H54 (cell line): Measurements from ENCODE around the gene RBFOX1.

Experiments used
- DNase-seq: peaks from one replicate; pipeline ENCODE4 v3.0.0; 2011; ENCODE audit warnings: low spot score, mixed read lengths; ENCODE audit not compliant: insufficient read length
- FAIRE-seq: peaks from 3 replicates; lab custom pipeline; 2011; peaks lifted over from hg19 to GRCh38; lab: Jason Lieb, UNC
- POLR2A ChIP-seq: IDR thresholded peaks from 2 replicates; pipeline ENCODE4 v1.6.1; 2011; ENCODE audit warnings: low read depth, mild to moderate bottlenecking, low read length

Gene RBFOX1

DNA sequence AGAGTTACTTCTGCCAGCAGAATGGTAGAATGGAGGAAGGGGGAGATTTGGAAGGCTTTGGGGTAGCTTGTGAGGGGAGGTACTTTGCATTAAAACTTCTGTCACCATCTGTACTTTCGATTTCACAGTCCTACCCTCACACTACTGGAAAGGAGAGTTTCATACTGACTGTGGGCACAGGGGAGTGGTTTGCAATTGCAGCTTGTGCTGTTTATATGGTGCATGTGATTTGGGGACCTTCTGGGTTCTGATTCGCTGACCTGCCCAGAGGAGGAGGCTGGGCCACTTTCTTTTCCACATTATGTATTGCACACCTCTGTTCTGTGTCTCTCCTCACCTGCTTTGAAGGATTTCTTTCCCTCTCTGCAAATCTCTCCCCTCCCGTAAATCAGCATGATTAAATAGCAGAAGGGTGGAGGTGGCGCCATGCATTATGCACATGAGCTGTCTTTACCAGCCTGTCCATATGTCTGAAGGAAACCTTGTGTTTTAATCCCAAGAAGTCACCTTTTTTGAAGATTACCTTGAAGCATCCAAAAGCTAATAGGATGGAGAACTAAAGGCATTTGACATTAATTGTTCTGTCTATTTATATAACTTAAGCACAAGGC is 90.9 kb downstream of the RBFOX1 start:
- TF ChIP-seq POLR2A = no peak
- FAIRE-seq = no peak
- DNase-seq = no peak

DNA sequence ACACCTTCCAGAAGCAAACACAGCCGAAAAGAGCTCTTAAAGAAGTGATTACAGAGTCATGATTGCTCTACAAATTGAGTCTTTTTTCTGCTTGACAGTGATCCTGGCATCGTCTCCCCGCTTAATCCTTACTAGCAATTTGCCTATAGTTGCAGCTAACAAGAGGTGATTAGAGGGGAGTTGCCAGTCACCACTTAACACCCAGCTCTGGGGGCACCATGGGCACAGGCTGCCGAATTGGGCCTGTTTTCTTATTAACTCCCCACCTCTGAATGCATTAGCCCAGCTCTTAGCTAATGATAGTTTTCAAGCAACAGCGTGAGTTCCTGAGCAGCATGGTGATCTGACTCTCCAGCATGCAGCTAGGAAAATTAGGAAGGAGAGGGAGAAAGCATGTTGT is 93.5 kb downstream of the RBFOX1 start:
- FAIRE-seq (no peak), DNase-seq (no peak)
- TF ChIP-seq POLR2A = no peak

DNA sequence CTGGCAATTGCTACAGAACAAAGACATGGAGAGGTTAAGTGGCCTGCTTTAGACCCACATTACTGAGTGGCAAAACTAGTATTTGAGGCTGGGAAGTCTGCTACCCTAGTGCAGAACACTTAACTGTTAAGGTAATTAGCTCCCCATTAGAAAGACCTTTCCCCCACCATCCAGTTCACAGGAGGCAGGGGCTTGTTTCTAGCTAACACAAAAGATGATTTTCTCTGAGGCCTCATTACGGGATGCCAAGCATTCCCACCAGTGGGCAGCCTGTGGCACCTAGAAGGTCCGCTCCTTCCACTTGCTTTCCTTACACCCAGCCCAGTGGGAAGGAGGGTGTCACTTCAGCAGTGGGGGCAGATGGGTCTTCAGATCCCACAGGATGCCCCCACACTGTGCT is 99.1 kb downstream of the RBFOX1 start:
- DNase-seq = no peak
- TF ChIP-seq POLR2A = no peak
- FAIRE-seq = no peak

DNA sequence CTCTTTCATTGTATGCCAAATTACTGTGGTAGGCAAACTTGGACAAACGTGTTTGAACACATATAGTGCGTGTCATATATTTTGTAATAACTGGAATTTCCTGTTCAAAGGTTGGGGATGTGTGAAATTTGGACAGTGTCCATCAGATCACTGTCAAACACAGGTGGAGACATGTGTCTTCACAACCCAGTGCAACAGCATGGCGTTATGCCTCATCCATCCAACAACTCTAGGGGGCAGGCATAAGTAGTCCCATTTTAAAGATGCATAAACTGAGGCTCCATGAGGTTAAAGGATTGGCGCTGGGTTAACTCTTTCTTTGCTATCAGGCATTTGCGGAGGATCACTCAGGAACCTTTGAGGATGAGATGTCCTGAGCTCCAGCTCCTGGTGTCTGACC is 103.7 kb downstream of the RBFOX1 start:
- DNase-seq (no peak), FAIRE-seq (no peak)
- TF ChIP-seq POLR2A = no peak

DNA sequence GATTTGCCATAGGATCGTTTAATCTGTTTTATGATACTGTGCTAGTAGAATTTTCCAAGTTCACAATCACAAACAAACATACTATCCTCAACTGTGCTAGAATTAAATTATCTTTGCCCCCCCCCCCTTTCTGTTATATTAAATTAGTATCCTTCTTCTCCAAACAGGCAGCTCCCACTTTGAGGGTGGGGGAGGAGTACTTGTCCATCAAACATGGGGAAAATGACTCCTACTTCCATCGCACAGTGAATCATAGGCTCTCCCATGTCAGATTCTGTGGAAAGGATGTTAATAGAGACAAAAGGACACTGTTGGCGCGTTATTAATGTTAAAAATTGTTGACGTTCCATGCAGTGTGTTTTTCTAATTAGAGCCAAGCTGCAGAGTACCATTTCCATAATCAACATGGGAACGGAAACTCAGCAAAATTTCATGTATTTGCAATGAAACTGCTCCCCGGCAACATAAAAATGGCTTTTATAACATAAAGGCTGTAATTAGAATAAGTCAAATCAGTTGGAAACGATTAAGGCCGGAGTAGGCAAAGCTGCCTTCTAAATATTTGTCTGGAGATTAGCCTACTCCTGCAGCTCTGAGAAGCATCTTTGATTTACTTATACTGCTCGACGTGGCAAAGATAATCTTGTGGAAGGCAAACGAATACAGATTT is 104.6 kb downstream of the RBFOX1 start:
- FAIRE-seq = no peak
- DNase-seq = no peak
- TF ChIP-seq POLR2A = no peak

DNA sequence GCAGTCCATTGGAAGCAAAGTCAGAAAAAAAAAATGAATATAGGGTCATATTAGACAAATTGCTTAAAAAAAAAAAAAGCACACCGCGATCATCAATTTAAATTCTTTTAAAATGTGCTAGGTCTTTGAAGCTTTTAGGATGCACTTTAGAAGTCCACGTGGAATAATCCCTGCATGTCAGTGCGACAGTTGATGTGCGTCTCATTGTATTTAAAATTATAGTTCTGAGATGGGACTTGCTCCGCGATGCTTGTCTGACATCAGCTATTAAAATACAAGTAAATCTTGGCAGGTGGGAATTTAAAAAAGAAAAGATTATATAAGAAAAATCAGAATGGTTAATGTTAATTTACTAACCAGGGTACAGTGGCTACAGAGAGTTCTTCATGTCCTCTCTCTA is 105.2 kb downstream of the RBFOX1 start:
- DNase-seq (no peak), FAIRE-seq (no peak)
- TF ChIP-seq POLR2A = no peak

DNA sequence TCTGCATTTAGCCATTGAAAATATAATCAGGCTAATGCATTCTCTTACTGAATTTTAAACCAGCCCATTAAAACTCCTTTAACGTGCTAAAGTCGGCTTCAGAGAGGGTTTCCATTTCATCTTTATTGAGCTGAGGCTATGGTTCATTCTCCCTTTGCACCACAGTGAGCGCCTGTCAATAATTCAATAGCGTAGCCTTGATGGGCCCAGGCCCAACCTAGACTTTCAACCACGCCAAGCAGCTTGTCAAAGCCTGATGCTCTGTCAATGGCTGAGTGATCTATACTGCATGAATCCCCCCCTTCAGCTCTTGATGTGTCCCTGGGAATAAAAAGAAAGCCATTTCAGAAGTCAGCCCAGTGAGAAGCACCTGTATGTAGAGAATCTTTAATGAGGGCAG is 106.0 kb downstream of the RBFOX1 start:
- FAIRE-seq (no peak), DNase-seq (no peak)
- no peak for TF ChIP-seq POLR2A

DNA sequence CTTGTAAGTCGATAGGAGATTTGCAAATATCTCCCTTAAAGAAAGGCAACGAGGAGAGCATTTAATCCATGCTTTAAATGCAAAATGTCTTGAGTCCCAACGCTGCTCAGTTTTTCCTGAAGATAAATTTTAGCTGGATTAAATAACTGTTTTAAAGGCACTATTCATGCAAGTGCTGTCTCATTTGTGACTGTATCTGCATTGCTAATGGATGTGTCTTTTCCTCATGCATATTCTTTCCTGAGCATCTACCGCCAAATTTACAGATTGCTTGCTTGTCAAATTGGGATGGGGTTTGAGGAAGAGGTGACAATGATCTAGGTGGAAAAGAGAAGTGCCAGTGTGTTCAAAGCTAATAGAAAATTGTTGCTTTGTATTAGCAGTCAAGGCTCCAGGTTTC is 106.9 kb downstream of the RBFOX1 start:
- FAIRE-seq = no peak
- no peak for TF ChIP-seq POLR2A
- DNase-seq = no peak

DNA sequence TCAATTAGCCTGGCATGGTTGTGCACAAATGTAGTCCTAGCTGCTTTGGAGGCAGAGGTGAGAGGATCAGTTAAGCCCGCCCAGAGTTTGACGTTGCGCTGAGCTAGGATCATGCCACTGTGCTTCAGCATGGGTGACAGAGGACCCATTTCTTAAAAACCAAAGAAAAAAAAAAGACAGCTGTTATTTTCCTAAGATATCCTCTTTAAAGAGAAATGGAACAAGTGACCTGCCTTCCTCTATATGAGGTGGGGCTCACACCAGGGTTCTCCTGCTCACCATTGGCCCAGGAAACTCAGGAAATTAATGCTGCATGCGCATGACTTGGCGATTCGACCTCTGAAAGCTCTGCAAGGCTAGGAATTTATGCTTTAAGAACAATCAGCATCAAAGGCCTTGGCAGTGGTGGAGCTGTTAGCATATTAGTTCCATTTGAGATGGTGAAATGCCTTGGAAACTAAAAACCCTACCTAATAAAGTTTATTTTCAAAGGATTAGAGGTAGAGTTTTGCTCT is 108.3 kb downstream of the RBFOX1 start:
- DNase-seq (no peak), FAIRE-seq (no peak)
- TF ChIP-seq POLR2A = no peak

DNA sequence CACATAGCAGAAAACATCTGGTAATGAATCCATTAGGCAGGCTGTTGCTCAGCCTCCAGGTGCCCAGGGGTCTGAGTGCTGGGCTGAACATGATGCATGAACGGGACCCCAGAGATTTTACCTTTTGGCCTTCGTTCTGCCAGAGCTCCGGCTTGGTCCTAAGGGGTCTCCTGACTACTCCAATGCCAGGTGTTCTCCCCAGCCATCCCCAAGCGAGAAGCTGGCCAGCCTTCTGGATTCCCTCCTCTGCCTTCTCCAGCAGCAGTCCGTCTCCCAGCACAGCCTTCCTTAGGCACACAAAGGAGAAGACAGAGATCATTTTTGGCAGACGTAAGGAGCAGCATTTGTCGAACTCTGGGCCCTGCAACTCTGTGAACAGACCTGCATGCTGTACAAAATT is 109.4 kb downstream of the RBFOX1 start:
- FAIRE-seq = no peak
- no peak for TF ChIP-seq POLR2A

DNA sequence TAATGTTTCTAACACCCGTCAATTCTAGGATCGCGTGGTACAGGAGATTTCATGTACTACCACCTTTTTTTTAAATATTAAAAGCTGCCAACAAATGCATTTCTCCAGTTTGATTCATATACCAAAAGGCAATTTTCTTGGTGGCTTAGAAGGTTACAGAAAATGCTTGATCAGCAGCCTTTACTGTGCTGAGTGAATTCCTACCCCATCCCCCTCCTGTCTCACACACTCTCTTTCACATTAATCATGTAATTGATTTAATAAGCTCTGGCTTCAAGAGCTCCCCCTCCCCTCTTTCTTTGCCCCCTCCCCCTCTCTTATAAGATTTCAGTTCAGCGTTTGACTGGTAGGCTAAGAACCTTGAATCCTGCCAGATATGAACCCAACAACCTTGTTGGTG is 110.5 kb downstream of the RBFOX1 start:
- no peak for TF ChIP-seq POLR2A
- FAIRE-seq (no peak), DNase-seq (no peak)

More for the DNA sequence above, 109.4 kb downstream of the RBFOX1 start:
- DNase-seq = no peak

DNA sequence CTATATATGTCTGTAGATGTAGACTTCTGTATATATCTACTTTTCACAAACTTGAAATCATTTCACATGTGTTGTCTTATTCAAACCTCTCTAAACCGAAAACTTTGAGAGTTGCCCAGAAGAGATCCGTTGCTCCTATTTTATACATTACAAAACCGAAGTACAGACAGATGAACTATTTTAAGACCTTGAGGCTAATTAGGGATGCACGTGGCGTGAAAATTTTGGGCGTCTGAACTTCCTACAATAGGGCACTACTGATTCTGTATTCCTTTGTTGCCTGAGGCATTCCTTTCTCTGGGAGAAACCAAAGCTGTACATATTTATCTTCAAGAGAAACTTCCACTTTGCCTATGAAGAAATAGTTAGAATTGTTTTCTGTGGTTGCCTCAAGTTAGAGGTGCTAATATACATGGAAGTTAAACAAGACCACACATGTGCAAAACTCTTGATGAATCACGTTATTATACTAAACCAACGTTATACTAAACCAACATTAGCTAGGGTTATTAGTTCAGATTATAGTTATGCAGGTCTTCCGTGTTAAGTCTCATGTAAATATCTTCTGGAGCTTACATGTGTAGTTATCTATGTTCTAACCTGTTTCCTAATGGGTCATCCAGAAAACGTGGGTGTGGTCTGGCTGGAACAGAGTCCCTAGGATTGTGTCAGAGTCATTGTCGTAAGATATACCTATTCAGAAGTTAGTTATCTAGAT is 111.2 kb downstream of the RBFOX1 start:
- DNase-seq (no peak), FAIRE-seq (no peak)
- no peak for TF ChIP-seq POLR2A

DNA sequence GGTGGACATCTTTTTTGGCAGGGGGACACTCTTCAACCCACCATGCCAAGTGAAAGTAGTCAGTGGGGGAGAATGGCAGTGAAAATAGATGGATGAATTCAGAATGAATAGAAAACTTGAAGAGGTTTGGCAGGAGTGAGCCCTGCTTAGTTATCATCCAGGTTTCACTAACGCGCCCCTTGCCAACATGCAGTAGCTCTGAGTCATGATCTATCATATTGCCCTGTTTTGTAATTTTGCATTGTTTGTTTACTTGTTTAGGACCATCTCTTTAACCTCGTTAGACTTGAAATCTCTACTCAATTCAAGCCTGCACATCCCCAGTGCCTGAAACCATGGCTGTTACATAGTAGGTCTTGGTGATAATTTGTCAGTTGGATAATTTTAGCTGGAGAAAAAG is 116.7 kb downstream of the RBFOX1 start:
- no peak for FAIRE-seq
- no peak for DNase-seq
- TF ChIP-seq POLR2A = no peak

DNA sequence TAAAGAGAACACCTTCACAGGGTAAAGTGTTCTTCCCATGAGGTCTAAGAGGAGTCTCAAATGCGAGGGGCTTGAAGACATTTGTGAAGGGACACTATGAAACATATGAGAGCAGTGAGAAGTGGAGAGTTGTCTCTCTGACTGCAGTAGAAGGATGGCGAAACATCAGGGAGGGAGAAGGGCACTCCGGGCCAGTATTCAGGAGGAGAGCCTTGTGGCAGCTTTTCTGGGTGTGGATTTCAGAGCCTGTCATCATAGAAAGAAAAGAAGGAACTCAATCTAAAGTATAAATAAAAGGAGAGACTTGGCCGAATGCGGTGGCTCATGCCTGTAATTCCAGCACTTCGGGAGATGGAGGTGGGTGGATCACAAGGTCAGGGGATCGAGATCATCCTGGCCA is 117.2 kb downstream of the RBFOX1 start:
- DNase-seq (no peak), FAIRE-seq (no peak)
- TF ChIP-seq POLR2A = no peak
